GM18907 (cell line): ENCODE results near the gene TSR3.
A peak's percentile ranks its signal among the peaks of the same experiment; 100 is the strongest.

Source experiments
- ATAC-seq: cut with Tn5 transposase; IDR thresholded peaks from one replicate; pipeline ENCODE4 v1.9.1; 2021; ENCODE audit warnings: mild to moderate bottlenecking, moderate library complexity; ENCODE audit not compliant: unreplicated experiment

Gene TSR3

DNA sequence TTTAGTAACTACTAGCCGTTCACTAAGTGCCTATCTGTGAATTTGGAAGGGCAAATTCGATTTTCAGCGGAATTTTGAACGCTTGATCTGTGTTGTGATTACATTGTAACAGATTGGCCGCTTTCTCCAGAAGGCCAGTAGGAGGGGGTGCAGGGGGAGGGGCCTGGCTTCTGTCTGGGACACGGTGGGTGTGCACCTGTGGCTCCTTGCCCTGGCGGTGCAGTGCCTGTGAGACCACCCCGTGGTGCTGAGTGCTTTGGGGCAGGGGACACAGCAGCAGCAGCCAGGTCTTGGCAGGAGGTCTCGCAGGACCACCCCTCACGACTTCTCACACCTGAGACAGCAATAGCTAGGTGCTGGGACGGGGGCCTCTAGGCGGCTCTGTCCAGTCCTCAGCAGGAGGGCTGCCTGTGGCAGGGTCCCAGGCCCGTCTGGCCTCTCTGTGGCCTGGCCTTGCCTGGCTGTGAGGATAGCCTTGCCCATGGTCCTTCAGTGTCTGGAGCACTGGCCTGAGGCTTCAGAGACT, 40.4 kb downstream of the TSR3 start:
- ATAC-seq, result no peak

DNA sequence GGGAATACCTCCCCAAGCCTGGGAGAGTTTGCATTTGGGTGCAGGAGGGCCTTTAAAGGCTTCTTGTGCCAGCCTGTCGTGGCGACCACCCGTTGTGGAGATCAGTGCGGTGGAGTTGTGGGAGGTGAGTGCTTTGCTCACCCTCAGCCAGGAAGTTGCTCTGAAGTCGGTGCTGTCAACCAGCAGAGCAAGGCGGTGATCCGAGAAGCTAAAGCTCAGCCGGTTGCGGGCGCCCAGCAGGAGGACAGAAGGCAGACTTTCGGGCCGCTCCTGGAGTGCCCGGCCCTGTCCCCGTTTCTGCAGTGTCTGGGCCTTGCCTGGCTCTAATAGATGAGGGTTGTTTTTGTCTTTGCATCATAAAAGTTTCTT, 40.9 kb downstream of the TSR3 start:
- no peak for ATAC-seq

DNA sequence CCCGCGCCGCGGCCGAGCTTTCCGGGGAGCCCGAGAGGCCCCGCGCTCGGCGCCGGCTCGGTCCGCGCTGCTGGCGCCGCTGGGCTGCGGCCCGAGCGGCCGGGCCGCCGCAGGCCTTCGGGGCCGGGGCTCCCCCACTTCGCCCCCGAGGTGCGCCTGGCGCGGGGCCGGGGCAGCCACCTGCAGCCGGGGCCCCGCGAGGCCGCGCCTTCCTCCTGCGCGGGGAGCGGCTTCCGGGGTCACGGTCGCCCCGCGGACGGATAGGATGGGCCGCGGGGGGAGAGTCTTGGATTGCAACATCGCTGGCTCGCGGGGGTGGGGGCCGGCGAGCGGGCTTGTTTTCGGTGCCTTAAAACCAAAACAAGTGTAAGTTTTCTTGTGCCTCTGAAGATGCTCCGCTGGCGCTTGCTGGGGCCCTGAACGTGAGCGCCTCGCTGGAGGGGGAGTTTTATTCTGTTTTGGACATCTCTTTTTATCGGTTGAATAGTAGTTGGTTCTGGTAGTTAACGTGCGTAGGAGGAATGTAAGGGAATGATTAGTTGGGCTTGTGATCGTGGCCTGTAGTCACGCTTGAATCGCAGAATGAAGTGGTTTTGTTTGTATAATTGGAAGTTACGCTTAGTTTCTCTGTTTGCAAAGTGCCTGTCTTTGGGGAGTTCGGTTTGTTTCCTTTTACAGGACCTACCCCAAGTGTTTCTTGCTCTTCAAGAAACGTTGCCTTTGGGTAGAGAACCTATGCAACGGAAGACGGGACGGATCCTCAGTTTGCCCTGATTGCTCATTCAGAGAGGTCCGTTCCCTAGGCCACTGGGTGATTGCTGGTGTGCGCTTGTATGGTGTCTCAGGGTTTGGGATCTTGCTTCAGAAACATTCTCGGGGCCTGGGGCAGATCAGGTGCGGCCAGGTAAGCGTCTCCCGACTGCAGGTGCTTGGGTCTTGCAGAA, 41.5 kb downstream of the TSR3 start:
- ATAC-seq, result peak; percentile 16

DNA sequence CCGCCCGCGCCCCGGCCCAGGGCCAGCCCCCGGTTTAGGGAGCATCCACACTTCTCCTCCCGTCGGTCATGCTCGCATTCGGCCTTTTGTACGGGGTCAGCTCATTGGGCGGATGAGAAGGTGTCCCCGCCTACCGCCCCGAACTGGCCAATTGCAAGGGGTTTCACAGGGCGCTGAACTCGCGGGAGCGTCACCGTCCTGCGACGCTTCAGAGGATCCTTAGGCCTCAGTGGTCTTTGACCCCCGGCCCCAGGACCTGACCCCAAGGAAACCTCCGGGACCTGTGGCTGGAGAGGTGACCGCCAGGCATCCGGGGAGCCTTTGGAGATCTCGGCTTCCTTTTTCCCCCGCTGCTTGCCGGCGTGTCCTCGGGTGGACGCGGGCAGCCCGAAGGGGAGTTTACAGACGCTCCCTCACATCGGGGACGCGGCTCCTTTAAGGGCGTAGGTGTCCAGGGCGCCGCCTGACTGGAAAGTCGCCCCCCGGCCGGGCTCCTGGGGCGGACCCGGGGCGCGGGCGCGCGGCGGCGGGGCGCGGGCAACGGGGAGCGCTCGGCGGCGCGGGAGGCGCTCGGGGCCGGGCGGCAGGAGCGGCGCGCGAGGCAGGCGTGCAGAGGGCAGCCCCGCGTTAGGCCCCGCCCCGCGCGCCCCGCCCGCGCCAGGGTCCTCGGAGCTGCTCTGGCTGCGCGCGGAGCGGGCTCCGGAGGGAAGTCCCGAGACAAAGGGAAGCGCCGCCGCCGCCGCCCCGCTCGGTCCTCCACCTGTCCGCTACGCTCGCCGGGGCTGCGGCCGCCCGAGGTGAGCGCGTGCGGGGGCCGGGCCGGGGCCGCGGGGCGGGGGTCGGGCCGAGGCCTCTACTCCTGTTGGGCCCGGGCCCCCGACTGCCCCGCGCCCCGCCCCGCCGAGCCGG, 42.4 kb downstream of the TSR3 start, which contains the start of gene UBE2I:
TSS of gene UBE2I (plus strand) at position 660 of the 909 bp plus-strand sequence. CDS start 4,395 bp downstream, outside the sequence.
- ATAC-seq, result peak; percentile 65

DNA sequence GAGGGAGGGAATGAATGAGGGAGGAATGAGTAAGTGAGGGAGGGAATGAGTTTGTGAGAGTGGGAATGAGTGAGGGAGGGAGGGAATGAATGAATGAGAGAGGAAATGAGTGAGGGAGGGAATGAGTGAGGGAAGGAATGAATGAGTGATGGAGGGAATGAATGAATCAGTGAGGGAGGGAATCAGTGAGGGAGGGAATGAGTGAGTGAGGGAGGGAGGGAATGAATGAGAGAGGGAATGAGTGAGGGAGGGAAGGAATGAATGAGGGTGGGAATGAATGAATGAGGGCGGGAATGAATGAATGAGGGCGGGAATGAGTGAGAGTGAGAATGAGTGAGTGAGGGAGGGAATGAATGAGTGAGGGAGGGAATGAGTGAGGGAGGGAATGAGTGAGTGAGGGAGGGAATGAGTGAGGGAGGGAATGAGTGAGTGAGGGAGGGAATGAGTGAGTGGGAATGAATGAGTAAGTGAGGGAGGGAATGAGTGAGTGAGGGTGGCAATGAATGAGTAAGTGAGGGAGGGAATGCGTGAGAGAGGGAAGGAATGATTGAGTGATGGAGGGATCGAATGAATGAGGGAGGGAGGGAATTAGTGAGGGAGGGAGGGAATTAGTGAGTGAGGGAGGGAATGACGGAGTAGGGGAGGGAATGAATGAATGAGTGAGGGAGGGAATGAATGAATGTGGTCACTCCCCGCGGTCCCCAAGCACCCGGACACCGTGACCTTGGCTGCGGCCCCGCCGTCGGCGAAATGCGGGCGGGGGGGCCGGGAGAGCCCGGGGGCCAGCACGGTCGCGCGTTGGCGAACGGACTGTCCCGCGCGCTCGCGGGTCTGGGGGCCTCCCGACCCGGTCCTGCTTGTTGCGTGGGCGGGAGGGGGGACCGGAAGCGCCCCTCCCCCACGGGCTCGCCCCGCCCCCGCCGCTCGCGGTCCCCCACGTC, 43.4 kb downstream of the TSR3 start:
- peak; percentile 23 for ATAC-seq

DNA sequence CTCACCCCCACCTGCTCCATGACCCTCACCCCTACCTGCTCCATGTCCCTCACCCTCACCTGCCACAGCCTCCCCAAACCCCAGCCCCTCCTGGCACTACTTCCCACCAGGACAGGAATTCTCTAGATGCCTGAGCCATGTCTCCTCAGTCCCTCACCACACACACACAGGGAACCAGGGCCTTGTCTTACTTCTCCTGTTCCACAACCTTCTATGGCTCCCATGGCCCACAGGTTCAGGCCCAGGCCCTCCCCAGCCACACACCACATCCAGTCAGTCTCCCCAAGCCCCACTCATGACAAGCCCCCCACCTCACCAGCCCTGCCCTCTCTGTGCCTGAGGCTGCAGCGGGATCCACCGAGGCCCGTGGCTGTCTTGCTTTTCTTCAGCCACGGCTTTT, 45.3 kb downstream of the TSR3 start:
- no peak for ATAC-seq

DNA sequence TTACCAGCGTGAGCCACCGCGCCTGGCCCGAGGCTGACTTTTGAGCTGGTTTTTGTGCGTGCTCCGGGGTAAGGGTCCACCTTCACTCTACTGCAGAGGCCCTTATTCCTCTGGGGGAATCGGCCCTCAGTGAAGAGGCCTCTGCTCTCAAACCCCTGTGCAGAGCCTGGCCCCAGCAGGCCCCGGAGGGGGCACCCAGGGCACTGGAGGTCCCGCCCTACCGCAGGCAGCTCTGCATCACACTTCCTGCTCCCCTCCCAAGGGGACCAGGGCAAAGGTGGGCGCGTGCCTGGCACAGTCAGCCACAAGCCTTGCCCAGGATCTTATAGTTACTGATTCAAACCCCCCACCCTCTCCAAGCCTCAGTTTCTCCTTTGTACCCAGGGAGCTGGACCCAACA, 45.9 kb downstream of the TSR3 start:
- no peak for ATAC-seq

DNA sequence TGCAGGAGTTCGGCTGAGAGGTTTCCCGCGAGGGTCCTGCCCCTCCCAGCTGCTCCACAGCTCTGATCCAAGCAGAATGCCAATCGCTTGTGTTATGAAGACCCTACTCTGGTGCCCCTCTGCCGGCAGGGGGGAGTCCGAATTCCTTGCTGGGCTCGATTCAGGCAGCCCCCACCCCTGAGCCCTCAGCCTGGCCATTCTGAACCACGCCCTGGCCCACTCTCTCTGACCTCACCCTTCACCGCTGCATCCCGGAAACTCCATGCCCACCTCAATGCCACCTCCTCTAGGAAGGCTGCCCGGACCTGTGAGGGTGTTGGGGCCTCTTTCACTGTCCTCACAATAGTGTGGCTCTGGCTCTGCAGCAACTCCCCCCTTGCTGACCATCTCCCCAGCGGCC, 50.1 kb downstream of the TSR3 start:
- no peak for ATAC-seq

DNA sequence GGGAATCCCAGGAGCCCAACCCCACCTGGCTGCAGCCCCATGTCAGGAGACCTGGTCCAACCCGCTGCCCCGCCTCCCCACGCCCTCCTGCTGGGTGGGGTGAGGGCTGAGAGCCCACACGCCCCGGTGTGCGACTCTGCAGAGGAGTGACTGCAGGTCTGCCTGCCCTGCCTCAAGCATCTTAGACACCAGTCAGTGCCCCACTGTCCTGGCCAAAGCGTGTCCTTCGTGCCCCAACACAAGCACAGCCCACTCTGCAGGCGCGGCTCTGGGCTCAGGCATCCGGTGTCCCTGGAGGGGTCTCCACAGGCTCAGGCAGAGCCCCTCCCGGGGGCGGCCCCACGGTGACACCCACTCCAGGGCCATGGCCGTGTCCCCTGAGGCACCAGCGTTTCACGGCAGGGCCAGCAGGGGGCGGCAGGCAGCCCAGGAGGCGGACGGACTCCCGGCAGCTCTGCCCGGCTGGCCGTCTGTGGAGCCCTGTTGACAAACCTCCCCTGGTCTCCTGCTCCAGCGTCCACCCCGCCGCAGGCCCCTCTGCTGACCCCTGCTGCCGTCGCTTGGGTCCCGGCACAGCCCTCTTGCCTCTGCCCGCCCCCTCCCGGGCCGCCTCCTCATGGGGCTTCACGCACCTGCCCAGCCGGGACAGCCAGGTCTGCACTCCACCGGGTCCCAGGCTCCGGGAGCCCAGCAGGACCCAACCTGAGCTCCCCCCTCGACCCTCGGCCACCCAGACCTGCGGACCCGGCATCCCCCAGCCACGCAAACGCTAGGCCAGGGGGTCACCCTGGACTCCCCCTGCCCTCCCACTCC, 50.8 kb downstream of the TSR3 start:
- no peak for ATAC-seq

DNA sequence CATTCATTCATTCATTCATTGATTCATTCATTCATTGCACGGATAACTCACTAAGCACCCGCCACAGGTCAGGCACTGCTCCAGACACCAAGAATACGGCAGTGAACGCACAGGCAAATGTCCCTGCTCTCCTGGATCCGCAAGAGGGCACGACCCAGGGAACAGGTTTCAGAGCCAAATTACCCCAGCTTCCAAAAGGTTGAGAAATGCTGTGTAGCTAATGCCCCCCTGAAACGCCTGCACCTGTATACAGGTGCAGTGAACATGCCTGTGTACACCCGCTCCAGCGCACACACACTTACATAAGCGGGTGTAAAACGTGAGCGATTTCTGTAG, 51.8 kb downstream of the TSR3 start:
- no peak for ATAC-seq
